ENCODE measurements around the gene EIF5A2.

DNA sequence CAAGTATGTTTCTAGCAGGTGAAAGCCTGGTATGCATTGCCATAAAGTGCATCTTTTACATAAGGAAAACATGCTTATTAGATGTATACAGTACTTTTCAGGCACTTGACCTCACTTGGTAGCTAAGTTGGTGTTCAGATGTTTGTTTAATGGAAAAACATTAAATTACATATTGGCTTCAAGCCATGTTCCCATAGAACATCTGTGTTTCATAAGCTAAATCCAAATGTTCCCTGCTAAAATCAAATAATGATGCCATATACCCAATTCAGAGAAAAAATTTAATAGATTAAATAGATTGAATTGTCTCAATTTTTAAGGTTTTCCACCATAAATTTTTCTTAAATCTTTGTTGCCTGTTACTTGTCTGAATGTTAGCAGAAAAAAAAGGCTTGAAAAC, 19.3 kb downstream of the EIF5A2 start:
- no peak for TF ChIP-seq CTCF (IDR thresholded peaks at IDR 0.05; ENCODE audit: low read depth, low read length)
- TF ChIP-seq POLR2A (IDR thresholded peaks at IDR 0.05; ENCODE audit: extremely low read depth, insufficient read length), result no peak
